Mesendoderm (in vitro differentiated cells): ENCODE data around the gene MAPKAPK5.
A peak's percentile ranks its signal among the peaks of the same experiment; 100 is the strongest.

Experiments used
- DNase-seq: peaks from one replicate; pipeline ENCODE4 v3.0.0; 2013
- H2AK5ac ChIP-seq: 2 replicates; pipeline ENCODE4 v1.6.1; 2013; ENCODE audit warnings: low read length, inconsistent platforms
- H2BK120ac ChIP-seq: 2 replicates; pipeline ENCODE4 v1.6.1; 2013; ENCODE audit warnings: low read depth, mild to moderate bottlenecking, low read length, moderate library complexity, mixed read lengths
- H2BK15ac ChIP-seq: replicated peaks from 2 replicates; pipeline ENCODE4 v1.6.1; 2013; ENCODE audit warnings: low read depth, mild to moderate bottlenecking, moderate library complexity
- H2BK5ac ChIP-seq: 2 replicates; pipeline ENCODE4 v1.6.1; 2013; ENCODE audit warnings: low read length, inconsistent platforms
- H3K18ac ChIP-seq: 2 replicates; pipeline ENCODE4 v1.6.1; 2013; ENCODE audit warnings: mild to moderate bottlenecking, low read length, mixed read lengths
- H3K23ac ChIP-seq: one replicate; pipeline ENCODE4 v1.6.1; 2013; ENCODE audit warnings: low read length
- H3K27ac ChIP-seq: 2 replicates; pipeline ENCODE4 v1.5.1; 2013; ENCODE audit warnings: low read depth, mild to moderate bottlenecking, inconsistent platforms, low read length, moderate library complexity
- H3K27me3 ChIP-seq: 2 replicates; pipeline ENCODE4 v1.6.1; 2013; ENCODE audit warnings: low read length, control low read depth, mild to moderate bottlenecking, inconsistent platforms; ENCODE audit not compliant: insufficient read depth, poor library complexity
- H3K36me3 ChIP-seq: 2 replicates; pipeline ENCODE4 v1.6.1; 2013; ENCODE audit warnings: low read length, inconsistent platforms; ENCODE audit not compliant: control insufficient read depth, insufficient read depth
- H3K4ac ChIP-seq: one replicate; pipeline ENCODE4 v1.6.1; 2013; ENCODE audit warnings: low read depth, mild to moderate bottlenecking, low read length, moderate library complexity
- H3K4me1 ChIP-seq: 2 replicates; pipeline ENCODE4 v1.6.1; 2013; ENCODE audit warnings: low read depth, low read length, inconsistent platforms; ENCODE audit not compliant: control insufficient read depth
- H3K4me2 ChIP-seq: 2 replicates; pipeline ENCODE4 v1.6.1; 2013; ENCODE audit warnings: low read length
- H3K4me3 ChIP-seq: 2 replicates; pipeline ENCODE4 v1.5.1; 2013; ENCODE audit warnings: mild to moderate bottlenecking, low read length
- H3K56ac ChIP-seq: one replicate; pipeline ENCODE4 v1.6.1; 2013; ENCODE audit warnings: low read length
- H3K79me1 ChIP-seq: 2 replicates; pipeline ENCODE4 v1.6.1; 2013; ENCODE audit warnings: low read length, inconsistent platforms
- H3K79me2 ChIP-seq: 2 replicates; pipeline ENCODE4 v1.6.1; 2013; ENCODE audit warnings: mild to moderate bottlenecking, low read length; ENCODE audit not compliant: control insufficient read depth, insufficient read depth
- H3K9ac ChIP-seq: 2 replicates; pipeline ENCODE4 v1.6.1; 2013; ENCODE audit warnings: low read length, inconsistent platforms
- H4K5ac ChIP-seq: one replicate; pipeline ENCODE4 v1.6.1; 2013; ENCODE audit warnings: low read length
- H4K8ac ChIP-seq: one replicate; pipeline ENCODE4 v1.6.1; 2013; ENCODE audit warnings: low read depth, mild to moderate bottlenecking, control low read depth, low read length, moderate library complexity
- WGBS: extraction: QIAGEN DNeasy Blood & Tissue Kit; methylation state at CpG from one replicate; pipeline ENCODE4 v1.1.7; 2013; ENCODE audit warnings: low lambda C conversion rate, missing lambda C conversion rate; ENCODE audit not compliant: insufficient coverage; ENCODE audit errors: extremely low coverage; 5-methylcytosine and 5-hydroxymethylcytosine counted together

Gene MAPKAPK5

GRCh38 chr12:111840807-111841206 lies 1.2 kb upstream of the MAPKAPK5 start:
- no peak overlapping the region for H3K4ac ChIP-seq
- H3K79me2 ChIP-seq = peaks cover 51% of the 10 kb centered on the region
- H3K27ac ChIP-seq = no peak overlapping the region
- no peak overlapping the region for H2BK15ac ChIP-seq
- no peaks in the 10 kb centered on the region for H3K36me3 ChIP-seq
- H3K4me2 ChIP-seq = peak overlapping the region; percentile 86
- no peak for DNase-seq
- H3K9ac ChIP-seq = peak overlapping the region; percentile 91
- no peak overlapping the region for H4K8ac ChIP-seq
- no peak overlapping the region for H3K18ac ChIP-seq
- H3K4me3 ChIP-seq = peak overlapping the region; percentile 89
- H3K27me3 ChIP-seq = no peaks in the 10 kb centered on the region
- H2BK5ac ChIP-seq = no peak overlapping the region
- WGBS = no CpG with 5 or more reads among the region's 11 CpGs
- H3K4me1 ChIP-seq = no peaks in the 10 kb centered on the region
- no peak overlapping the region for H3K23ac ChIP-seq
- no peak overlapping the region for H4K5ac ChIP-seq
- H3K56ac ChIP-seq = peak overlapping the region; percentile 92
- H3K79me1 ChIP-seq = peaks cover 9% of the 10 kb centered on the region
- H2AK5ac ChIP-seq = no peak overlapping the region
- H2BK120ac ChIP-seq = no peak overlapping the region

GRCh38 chr12:111841236-111841749 lies 735 bp upstream of the MAPKAPK5 start:
- H4K8ac ChIP-seq = no peak overlapping the region
- no peaks in the 10 kb centered on the region for H3K4me1 ChIP-seq
- no peak overlapping the region for H3K23ac ChIP-seq
- H3K4me2 ChIP-seq = peak overlapping the region; percentile 86
- no peak for DNase-seq
- H3K9ac ChIP-seq = peak overlapping the region; percentile 91
- no peaks in the 10 kb centered on the region for H3K36me3 ChIP-seq
- H3K4me3 ChIP-seq = peak overlapping the region; percentile 89
- H2AK5ac ChIP-seq = no peak overlapping the region
- no peak overlapping the region for H3K18ac ChIP-seq
- H4K5ac ChIP-seq = no peak overlapping the region
- H3K79me1 ChIP-seq = peaks cover 12% of the 10 kb centered on the region
- WGBS = no CpG with 5 or more reads among the region's 13 CpGs
- H2BK5ac ChIP-seq = no peak overlapping the region
- no peak overlapping the region for H2BK15ac ChIP-seq
- peaks cover 56% of the 10 kb centered on the region for H3K79me2 ChIP-seq
- H3K27ac ChIP-seq = no peak overlapping the region
- no peak overlapping the region for H3K4ac ChIP-seq
- no peaks in the 10 kb centered on the region for H3K27me3 ChIP-seq
- H3K56ac ChIP-seq = peak overlapping the region; percentile 92
- H2BK120ac ChIP-seq = no peak overlapping the region

GRCh38 chr12:111842556-111843396 lies 748 bp downstream of the MAPKAPK5 start:
- peaks cover 62% of the 10 kb centered on the region for H3K79me2 ChIP-seq
- H3K79me1 ChIP-seq = peaks cover 14% of the 10 kb centered on the region
- H3K27ac ChIP-seq = peak overlapping the region; percentile 54
- no peaks in the 10 kb centered on the region for H3K4me1 ChIP-seq
- H2BK5ac ChIP-seq = no peak overlapping the region
- H3K23ac ChIP-seq = no peak overlapping the region
- H3K4me2 ChIP-seq = peak overlapping the region; percentile 58
- no peak overlapping the region for H3K18ac ChIP-seq
- no peak overlapping the region for H4K8ac ChIP-seq
- WGBS = no CpG with 5 or more reads among the region's 44 CpGs
- H3K4me3 ChIP-seq = peak overlapping the region; percentile 95
- no peaks in the 10 kb centered on the region for H3K36me3 ChIP-seq
- peak overlapping the region; percentile 81 for H3K4ac ChIP-seq
- H3K56ac ChIP-seq = peak overlapping the region; percentile 98
- no peak overlapping the region for H2BK15ac ChIP-seq
- peak overlapping the region; percentile 2 for H2AK5ac ChIP-seq
- no peak overlapping the region for H2BK120ac ChIP-seq
- peak; percentile 44 for DNase-seq
- no peak overlapping the region for H4K5ac ChIP-seq
- H3K27me3 ChIP-seq = no peaks in the 10 kb centered on the region
- peak overlapping the region; percentile 78 for H3K9ac ChIP-seq

GRCh38 chr12:111846016-111846415 lies 4.0 kb downstream of the MAPKAPK5 start:
- H3K79me1 ChIP-seq = peaks cover 13% of the 10 kb centered on the region
- DNase-seq = no peak
- H3K56ac ChIP-seq = no peak overlapping the region
- WGBS = no CpG with 5 or more reads among the region's 2 CpGs
- H4K5ac ChIP-seq = no peak overlapping the region
- no peaks in the 10 kb centered on the region for H3K36me3 ChIP-seq
- no peaks in the 10 kb centered on the region for H3K27me3 ChIP-seq
- H2AK5ac ChIP-seq = no peak overlapping the region
- H2BK120ac ChIP-seq = no peak overlapping the region
- H2BK5ac ChIP-seq = no peak overlapping the region
- H3K79me2 ChIP-seq = peaks cover 59% of the 10 kb centered on the region
- H3K18ac ChIP-seq = no peak overlapping the region
- no peak overlapping the region for H2BK15ac ChIP-seq
- H3K4me1 ChIP-seq = no peaks in the 10 kb centered on the region
- H3K9ac ChIP-seq = no peak overlapping the region
- H3K4me2 ChIP-seq = no peak overlapping the region
- H3K4ac ChIP-seq = no peak overlapping the region
- H3K27ac ChIP-seq = no peak overlapping the region
- H3K4me3 ChIP-seq = no peak overlapping the region
- no peak overlapping the region for H3K23ac ChIP-seq
- no peak overlapping the region for H4K8ac ChIP-seq

GRCh38 chr12:111850526-111850925 lies 8.5 kb downstream of the MAPKAPK5 start:
- Histone ChIP-seq H3K27ac (no peak overlapping the region), H3K4me2 (no peak overlapping the region), H3K56ac (no peak overlapping the region), H3K4me3 (no peak overlapping the region), H3K79me2 (peaks cover 38% of the 10 kb centered on the region), H3K23ac (no peak overlapping the region), H3K79me1 (peaks cover 9% of the 10 kb centered on the region), H2BK15ac (no peak overlapping the region), H3K36me3 (no peaks in the 10 kb centered on the region), H3K4me1 (no peaks in the 10 kb centered on the region), H3K18ac (no peak overlapping the region), H2AK5ac (no peak overlapping the region), H3K27me3 (no peaks in the 10 kb centered on the region), H3K4ac (no peak overlapping the region), H3K9ac (no peak overlapping the region), H4K5ac (no peak overlapping the region), H2BK120ac (no peak overlapping the region), H2BK5ac (no peak overlapping the region), H4K8ac (no peak overlapping the region)
- WGBS = no CpG with 5 or more reads among the region's 2 CpGs
- DNase-seq = no peak
